NB4 (cell line): ENCODE data around the gene EFCC1.

ENCODE experiments used
- CTCF ChIP-seq: IDR thresholded peaks from one replicate; pipeline ENCODE4 v1.5.1; 2012; ENCODE audit warnings: low read depth, low read length
- MAX ChIP-seq: IDR thresholded peaks from 2 replicates; pipeline ENCODE4 v1.6.1; 2011; ENCODE audit warnings: low read depth, low read length
- MYC ChIP-seq: IDR thresholded peaks from 2 replicates; pipeline ENCODE4 v1.6.1; 2011; ENCODE audit warnings: low read depth, low read length
- POLR2A ChIP-seq: IDR thresholded peaks from 2 replicates; pipeline ENCODE4 v1.6.1; 2011; ENCODE audit warnings: mild to moderate bottlenecking; ENCODE audit not compliant: insufficient read length; ENCODE audit errors: extremely low read depth

- no peak for TF ChIP-seq POLR2A
- TF ChIP-seq CTCF: no peak
- no peak for TF ChIP-seq MYC
- TF ChIP-seq MAX: no peak
Observed at GRCh38 chr3:129006864-129007263, 5.8 kb downstream of the EFCC1 start.
